ENCODE results near the gene FXYD3.

DNA sequence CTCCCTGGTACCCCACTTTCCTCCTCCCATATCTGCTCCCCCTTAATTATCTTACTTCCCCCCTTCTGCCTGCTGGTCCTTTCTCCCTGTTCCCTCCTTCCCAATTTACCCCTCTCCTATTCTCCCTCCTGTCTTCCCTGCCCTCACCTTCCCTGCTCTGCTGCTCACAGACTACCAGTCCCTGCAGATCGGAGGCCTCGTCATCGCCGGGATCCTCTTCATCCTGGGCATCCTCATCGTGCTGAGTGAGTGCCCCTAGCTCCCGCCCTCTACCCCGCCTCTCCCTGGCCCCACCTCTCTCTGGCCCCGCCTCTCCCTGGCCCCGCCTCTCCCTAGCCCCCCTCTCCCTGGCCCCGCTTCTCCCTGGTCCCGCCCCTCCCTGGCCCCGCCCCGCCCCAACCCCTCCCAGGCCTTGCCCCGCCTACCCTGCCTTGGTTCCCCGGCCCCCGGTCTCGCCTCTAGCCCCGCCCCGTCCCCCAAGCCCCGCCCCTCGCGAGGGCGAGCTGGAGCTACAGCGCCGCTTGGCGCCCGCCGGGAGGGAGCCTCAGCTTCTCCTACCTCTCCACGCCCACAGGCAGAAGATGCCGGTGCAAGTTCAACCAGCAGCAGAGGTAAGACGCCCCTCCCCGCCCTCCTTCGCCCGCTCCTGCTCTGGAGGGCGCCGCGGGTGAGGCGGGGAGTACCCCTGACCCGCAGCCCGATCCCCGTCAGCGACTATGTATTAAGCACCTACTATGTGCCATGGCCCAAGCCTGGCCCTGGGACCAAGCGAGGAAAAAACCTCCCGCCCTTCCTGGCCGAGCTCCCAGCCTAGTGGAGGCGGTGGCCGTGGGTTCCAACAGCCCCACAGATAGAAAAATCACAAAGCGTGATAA lies 25.6 kb downstream of the FXYD3 start:
- TF ChIP-seq, protein P1, sequence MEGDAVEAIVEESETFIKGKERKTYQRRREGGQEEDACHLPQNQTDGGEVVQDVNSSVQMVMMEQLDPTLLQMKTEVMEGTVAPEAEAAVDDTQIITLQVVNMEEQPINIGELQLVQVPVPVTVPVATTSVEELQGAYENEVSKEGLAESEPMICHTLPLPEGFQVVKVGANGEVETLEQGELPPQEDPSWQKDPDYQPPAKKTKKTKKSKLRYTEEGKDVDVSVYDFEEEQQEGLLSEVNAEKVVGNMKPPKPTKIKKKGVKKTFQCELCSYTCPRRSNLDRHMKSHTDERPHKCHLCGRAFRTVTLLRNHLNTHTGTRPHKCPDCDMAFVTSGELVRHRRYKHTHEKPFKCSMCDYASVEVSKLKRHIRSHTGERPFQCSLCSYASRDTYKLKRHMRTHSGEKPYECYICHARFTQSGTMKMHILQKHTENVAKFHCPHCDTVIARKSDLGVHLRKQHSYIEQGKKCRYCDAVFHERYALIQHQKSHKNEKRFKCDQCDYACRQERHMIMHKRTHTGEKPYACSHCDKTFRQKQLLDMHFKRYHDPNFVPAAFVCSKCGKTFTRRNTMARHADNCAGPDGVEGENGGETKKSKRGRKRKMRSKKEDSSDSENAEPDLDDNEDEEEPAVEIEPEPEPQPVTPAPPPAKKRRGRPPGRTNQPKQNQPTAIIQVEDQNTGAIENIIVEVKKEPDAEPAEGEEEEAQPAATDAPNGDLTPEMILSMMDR (IDR thresholded peaks at IDR 0.05; ENCODE audit: poor library complexity, severe bottlenecking), result peak; percentile 46
- TF ChIP-seq RAD21 (conservative IDR thresholded peaks at IDR 0.05) (no peak), TAF1 (IDR thresholded peaks at IDR 0.05; ENCODE audit: low read depth) (no peak), POLR2AphosphoS5 (IDR thresholded peaks at IDR 0.05) (no peak), EZH2 (IDR thresholded peaks at IDR 0.05; ENCODE audit: borderline replicate concordance, insufficient read depth, low read length, poor library complexity, severe bottlenecking) (no peak)
